Ishikawa (cell line): ENCODE data around the gene SLC1A4.

ENCODE experiments used
- CEBPB ChIP-seq: IDR thresholded peaks from 2 replicates; pipeline ENCODE4 v1.6.1; 2012
- EP300 ChIP-seq: IDR thresholded peaks from 2 replicates; pipeline ENCODE4 v1.6.1; 2012; ENCODE audit warnings: borderline replicate concordance
- FOXM1 ChIP-seq: IDR thresholded peaks from 2 replicates; pipeline ENCODE4 v1.6.1; 2012; ENCODE audit warnings: low read depth, borderline replicate concordance
- MAX ChIP-seq: IDR thresholded peaks from 2 replicates; pipeline ENCODE4 v1.6.1; 2012
- NFIC ChIP-seq: IDR thresholded peaks from 2 replicates; pipeline ENCODE4 v1.6.1; 2012
- RAD21 ChIP-seq: IDR thresholded peaks from 2 replicates; pipeline ENCODE4 v1.6.1; 2012; ENCODE audit warnings: low read depth
- REST ChIP-seq: IDR thresholded peaks from 2 replicates; pipeline ENCODE4 v1.6.1; 2012; ENCODE audit warnings: low read depth, mild to moderate bottlenecking
- TAF1 ChIP-seq: IDR thresholded peaks from 2 replicates; pipeline ENCODE4 v1.6.1; 2012; ENCODE audit warnings: low read depth, mild to moderate bottlenecking
- TCF12 ChIP-seq: IDR thresholded peaks from 2 replicates; pipeline ENCODE4 v1.6.1; 2012; ENCODE audit warnings: low read depth
- YY1 ChIP-seq: IDR thresholded peaks from 2 replicates; pipeline ENCODE4 v1.6.1; 2012; ENCODE audit warnings: low read depth
- ZBTB7A ChIP-seq: IDR thresholded peaks from 2 replicates; pipeline ENCODE4 v1.6.1; 2012; ENCODE audit warnings: low read depth

GRCh38 chr2:65062843-65063825 lies 73.9 kb downstream of the SLC1A4 start:
- no peak for TF ChIP-seq CEBPB
- TF ChIP-seq EP300: no peak
- no peak for TF ChIP-seq YY1
- no peak for TF ChIP-seq NFIC
- no peak for TF ChIP-seq REST
- no peak for TF ChIP-seq ZBTB7A
- no peak for TF ChIP-seq RAD21
- no peak for TF ChIP-seq MAX
- TF ChIP-seq TCF12: no peak
- no peak for TF ChIP-seq FOXM1
- no peak for TF ChIP-seq TAF1
